Germinal center (tissue), 1 donor: ENCODE data around the gene NFASC.
A peak's percentile ranks its signal among the peaks of the same experiment; 100 is the strongest.

Experiments used
- DNase-seq: peaks from one replicate; pipeline ENCODE4 v3.0.0; 2012; ENCODE audit warnings: mixed read lengths, low spot score

The NFASC gene

GRCh38 chr1:204870160-204870912 is at the start of gene NFASC:
TSS of gene NFASC (plus strand) at chr1:204870862. CDS start at chr1:204944316, 73,454 bp downstream.
- no peak for DNase-seq

GRCh38 chr1:204821476-204821875 is 49.2 kb upstream of the NFASC start:
- DNase-seq = no peak

- DNase-seq = no peak
Measured at GRCh38 chr1:204821924-204822323, 48.7 kb upstream of the NFASC start.

DNA sequence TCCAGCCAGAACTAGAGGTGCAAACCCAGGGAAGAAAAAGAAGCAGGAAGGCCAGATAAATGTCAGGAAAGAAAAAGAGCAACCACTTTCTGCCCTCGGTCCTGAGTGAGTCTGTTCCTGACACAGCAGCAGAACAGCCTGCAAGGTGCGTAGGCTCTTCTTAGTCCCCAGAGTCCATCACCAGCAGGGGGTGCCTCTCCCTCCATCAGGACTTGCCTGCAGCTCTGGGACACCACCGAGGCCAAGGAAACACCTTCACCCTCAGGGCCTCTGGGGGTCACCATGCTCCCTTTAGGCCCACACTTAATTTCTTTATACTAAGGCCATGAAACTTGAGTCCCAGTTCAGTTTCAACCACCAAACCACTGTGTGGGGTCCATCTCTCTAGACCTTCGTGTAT is 43.7 kb upstream of the NFASC start:
- DNase-seq = peak; percentile 47

DNA sequence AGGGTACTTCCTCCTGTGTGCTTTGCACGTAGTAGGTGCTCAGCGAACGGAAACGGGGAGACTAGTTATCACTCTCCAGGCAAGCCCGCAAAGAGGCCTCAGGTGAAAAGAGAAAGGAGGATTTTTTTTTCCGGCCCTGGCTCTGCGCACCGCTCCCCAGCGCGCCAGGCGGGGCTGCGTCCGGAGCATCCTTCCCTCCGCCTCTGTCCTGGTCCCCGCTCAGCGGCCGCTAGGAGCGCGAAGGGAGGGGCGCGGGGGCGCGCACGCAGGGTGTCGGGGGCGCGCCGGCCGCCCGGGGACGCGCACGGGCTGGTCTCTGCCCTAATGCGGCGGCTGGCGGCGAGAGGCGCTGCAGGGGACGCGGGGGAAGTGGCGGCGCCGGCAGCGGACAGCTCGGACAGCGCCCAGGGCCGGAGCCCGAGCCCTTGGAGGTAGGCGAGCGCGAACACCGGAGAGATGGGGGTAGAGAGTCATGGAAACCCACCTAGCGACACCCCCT is 42.3 kb upstream of the NFASC start:
- DNase-seq = peak; percentile 78

GRCh38 chr1:204829133-204829825 is 41.4 kb upstream of the NFASC start:
- DNase-seq = no peak

- DNase-seq = no peak
Measured at GRCh38 chr1:204830747-204831146, 39.9 kb upstream of the NFASC start.

- DNase-seq = no peak
Measured at GRCh38 chr1:204831186-204831585, 39.5 kb upstream of the NFASC start.

DNA sequence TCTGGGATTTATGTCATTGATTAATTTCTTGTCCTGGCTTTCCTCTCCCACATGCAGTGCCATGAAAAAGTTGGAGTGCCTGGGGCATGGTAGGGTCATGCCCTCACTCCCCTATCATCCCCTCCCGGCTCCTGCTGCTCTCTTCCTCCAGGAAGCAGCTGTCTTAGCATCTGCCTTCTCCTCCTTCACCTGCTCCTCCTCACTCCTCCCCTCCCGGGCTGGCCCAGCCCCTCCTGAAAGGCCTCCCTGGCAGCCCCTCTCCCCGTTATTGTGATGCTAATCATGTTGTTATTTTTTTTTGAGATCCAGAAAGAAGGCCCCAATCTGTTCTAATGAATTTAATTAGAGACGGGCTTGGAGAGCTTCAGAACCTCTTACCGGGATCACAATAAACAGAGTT is 36.3 kb upstream of the NFASC start:
- DNase-seq = no peak

- no peak for DNase-seq
Measured at GRCh38 chr1:204834752-204835151, 35.9 kb upstream of the NFASC start.

- no peak for DNase-seq
Measured at GRCh38 chr1:204835737-204836136, 34.9 kb upstream of the NFASC start.

DNA sequence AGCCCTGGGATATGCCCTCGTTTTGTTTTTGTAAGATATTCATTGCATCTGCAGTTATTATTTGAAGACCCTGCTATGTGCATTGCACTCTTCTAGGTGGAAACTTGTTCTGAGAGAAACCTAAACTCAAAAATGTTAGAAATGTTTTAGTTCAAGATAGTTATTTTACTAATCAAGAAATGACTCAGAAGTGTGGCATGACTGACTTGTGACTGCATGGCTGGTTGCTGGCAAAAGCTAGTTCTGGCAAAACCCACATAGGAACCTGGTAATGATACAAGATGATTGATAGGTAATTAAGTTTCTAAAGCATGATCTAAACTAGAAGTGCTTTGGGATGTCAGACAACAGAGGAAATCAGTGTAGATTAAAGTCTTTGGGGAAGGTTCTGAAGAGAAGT is 33.8 kb upstream of the NFASC start:
- no peak for DNase-seq

- peak; percentile 37 for DNase-seq
Measured at GRCh38 chr1:204837440-204838084, 33.1 kb upstream of the NFASC start.

GRCh38 chr1:204841316-204841715 is 29.3 kb upstream of the NFASC start:
- DNase-seq = no peak

- peak; percentile 23 for DNase-seq
Measured at GRCh38 chr1:204841798-204842197, 28.9 kb upstream of the NFASC start.

DNA sequence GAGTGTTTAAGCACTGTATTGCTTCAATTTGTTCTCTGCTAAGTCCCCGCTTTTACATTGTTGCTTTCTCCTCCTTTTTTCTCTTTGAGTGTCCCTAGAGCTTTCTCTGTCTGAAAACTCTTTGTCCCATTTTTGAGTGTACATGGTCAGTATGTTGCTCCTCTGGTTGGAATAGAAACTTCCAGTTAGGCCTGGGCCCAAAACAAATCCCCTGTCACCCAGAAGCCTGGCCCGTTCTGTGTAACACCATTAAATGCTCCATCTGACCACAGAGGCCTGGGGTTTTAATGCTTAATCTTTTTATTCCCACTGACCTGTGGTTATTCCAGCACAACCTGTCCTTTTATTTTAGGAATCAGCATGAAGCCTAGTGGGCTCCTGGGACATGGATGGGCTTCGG is 28.3 kb upstream of the NFASC start:
- DNase-seq = no peak

GRCh38 chr1:204842892-204843291 is 27.8 kb upstream of the NFASC start:
- DNase-seq = no peak

DNA sequence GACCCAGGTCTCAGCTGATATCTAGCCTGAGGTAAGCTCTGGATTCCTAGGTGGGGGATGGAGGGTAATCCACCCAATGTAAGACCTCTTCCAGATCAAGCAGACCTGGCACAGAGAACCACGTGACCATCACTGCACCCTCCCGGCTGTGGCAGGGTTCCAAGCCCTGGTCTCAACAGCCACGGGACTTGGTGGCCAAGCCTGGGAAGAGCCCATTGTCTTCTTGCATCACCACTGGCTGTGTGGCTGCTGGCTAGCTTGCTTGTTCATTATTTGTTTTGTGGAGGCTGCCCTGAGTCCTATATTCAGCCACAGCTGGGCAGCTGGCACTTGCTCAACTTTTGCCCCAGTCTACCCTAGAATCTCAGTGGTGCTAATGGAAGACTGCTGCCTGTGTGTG is 24.1 kb upstream of the NFASC start:
- DNase-seq = no peak

DNA sequence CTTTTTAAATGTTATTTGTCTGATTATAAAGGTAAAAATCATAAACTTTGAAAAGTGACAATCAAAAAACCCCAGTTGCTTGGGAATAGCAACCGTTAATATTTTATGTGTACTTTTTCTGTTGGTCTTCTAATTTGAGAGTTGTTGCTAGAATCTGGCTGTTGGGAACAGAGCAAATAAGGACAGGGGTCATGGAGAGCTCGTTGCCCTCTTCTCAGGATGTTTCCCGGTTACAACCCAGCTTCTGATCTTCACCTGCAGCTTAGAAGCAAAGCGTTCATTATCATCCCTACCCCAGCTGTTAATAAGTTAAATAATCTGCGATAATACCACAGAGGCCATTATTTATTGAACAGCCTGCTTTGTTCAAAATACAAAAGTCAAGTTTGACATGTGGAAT is 22.1 kb upstream of the NFASC start:
- DNase-seq = no peak

GRCh38 chr1:204852854-204853253 is 17.8 kb upstream of the NFASC start:
- no peak for DNase-seq

DNA sequence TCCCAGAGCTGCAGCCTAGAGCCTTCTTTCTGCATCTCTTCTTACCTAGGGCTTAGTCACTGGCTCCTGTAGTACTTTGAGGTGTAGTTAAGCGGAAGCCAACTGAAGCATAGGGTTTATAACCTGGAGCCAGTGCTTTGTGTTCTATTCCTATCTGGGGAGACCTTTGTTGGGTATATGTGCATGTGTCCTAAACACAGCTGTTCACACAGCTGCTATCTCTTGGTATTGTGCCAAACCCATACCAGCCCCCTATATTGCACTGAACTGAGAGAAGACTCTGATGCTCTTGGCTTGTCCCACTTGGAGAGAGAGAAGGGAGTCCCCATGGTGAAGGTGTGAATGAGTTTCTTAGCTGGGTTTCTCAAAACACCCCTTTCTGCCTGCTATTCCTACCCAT is 17.2 kb upstream of the NFASC start:
- DNase-seq = no peak

DNA sequence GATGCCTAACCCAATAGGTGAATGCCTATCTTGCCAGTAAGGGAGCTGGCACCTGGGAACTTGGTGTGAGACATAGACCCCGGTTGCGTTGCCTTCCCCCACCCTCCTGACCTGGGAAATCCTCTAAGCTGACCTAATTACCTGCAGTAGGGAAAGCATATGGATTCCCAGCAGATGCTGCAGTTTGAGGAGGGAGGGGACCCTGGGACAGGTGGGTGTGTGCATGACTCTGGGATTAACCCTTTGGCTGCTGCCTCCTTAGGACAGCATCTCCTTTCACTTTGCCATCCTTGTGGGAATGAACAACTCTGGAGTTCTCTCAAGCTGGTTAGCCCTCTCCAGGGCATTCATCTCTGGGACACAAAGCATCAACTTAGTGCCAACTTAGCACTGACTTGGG is 16.4 kb upstream of the NFASC start:
- DNase-seq = no peak

- DNase-seq = no peak
Measured at GRCh38 chr1:204858363-204858821, 12.3 kb upstream of the NFASC start.
